Osteoblast (primary cell): ENCODE measurements around the gene MBP. TPM values are rescaled to one million over a fixed set of nuclear protein-coding genes. Genes with fewer than 3 reads are reported as not detected.
A peak's percentile ranks its signal among the peaks of the same experiment; 100 is the strongest.

Source experiments
- DNase-seq: peaks from one replicate; pipeline ENCODE4 v3.0.0; 2011; ENCODE audit warnings: low spot score, mixed read lengths; ENCODE audit not compliant: insufficient read length; ENCODE audit errors: missing footprints
- H2AFZ ChIP-seq: 2 replicates; pipeline ENCODE4 v1.6.0; 2011; ENCODE audit warnings: mild to moderate bottlenecking, low read length
- H3K27ac ChIP-seq: 2 replicates; pipeline ENCODE4 v1.5.1; 2011; ENCODE audit warnings: mild to moderate bottlenecking, low read depth, low read length, moderate library complexity
- H3K27me3 ChIP-seq: 2 replicates; pipeline ENCODE4 v1.6.0; 2012; ENCODE audit warnings: mild to moderate bottlenecking, control low read depth, inconsistent platforms, low read length, moderate library complexity; ENCODE audit not compliant: insufficient read depth
- H3K36me3 ChIP-seq: 2 replicates; pipeline ENCODE4 v1.5.1; 2011; ENCODE audit warnings: mild to moderate bottlenecking, low read length, control low read depth, moderate library complexity; ENCODE audit not compliant: insufficient read depth
- H3K4me1 ChIP-seq: 2 replicates; pipeline ENCODE4 v1.5.1; 2011; ENCODE audit warnings: mild to moderate bottlenecking, low read length, control low read depth, moderate library complexity; ENCODE audit not compliant: insufficient read depth
- H3K4me2 ChIP-seq: 2 replicates; pipeline ENCODE4 v1.6.0; 2011; ENCODE audit warnings: mild to moderate bottlenecking, low read length; ENCODE audit not compliant: insufficient read depth
- H3K4me3 ChIP-seq: fragments of 200-600 bp; sonication (generic); 3 replicates; pipeline ENCODE4 v1.5.1; 2012; ENCODE audit warnings: mild to moderate bottlenecking, low read length, inconsistent platforms; ENCODE audit not compliant: insufficient read depth
- H3K79me2 ChIP-seq: 2 replicates; pipeline ENCODE4 v1.6.0; 2012; ENCODE audit warnings: mild to moderate bottlenecking, low read length, control low read depth, inconsistent platforms; ENCODE audit not compliant: insufficient read depth
- H3K9me3 ChIP-seq: 2 replicates; pipeline ENCODE4 v1.5.1; 2011; ENCODE audit warnings: low read depth, low read length, control low read depth
- H4K20me1 ChIP-seq: 2 replicates; pipeline ENCODE4 v1.6.0; 2012; ENCODE audit warnings: mild to moderate bottlenecking, low read length, control low read depth; ENCODE audit not compliant: insufficient read depth
- CTCF ChIP-seq: IDR thresholded peaks from 2 replicates; pipeline ENCODE4 v1.5.1; 2011; ENCODE audit warnings: mild to moderate bottlenecking, low read depth, low read length, moderate library complexity; ENCODE audit errors: extremely low read depth
- total RNA-seq: library from RNA; depleted of rRNA; stranded (reverse); fragments of >200 nt; gene quantifications from 2 replicates; pipeline ENCODE4 v1.2.3, GENCODE V29; 2012

MBP gene
- total RNA-seq, 1 donor: 2.2 TPM

GRCh38 chr18:77035380-77036187 lies 97.0 kb downstream of the MBP start:
- no peak overlapping the region for H3K4me3 ChIP-seq
- H3K9me3 ChIP-seq: no peaks in the 10 kb centered on the region
- H4K20me1 ChIP-seq: no peaks in the 10 kb centered on the region
- DNase-seq: peak; percentile 84
- H3K27ac ChIP-seq: no peak overlapping the region
- no peak overlapping the region for H2AFZ ChIP-seq
- H3K4me1 ChIP-seq: peaks cover 7% of the 10 kb centered on the region
- no peaks in the 10 kb centered on the region for H3K27me3 ChIP-seq
- H3K79me2 ChIP-seq: no peaks in the 10 kb centered on the region
- TF ChIP-seq CTCF: no peak
- peak overlapping the region; percentile 3 for H3K4me2 ChIP-seq
- no peaks in the 10 kb centered on the region for H3K36me3 ChIP-seq

DNA sequence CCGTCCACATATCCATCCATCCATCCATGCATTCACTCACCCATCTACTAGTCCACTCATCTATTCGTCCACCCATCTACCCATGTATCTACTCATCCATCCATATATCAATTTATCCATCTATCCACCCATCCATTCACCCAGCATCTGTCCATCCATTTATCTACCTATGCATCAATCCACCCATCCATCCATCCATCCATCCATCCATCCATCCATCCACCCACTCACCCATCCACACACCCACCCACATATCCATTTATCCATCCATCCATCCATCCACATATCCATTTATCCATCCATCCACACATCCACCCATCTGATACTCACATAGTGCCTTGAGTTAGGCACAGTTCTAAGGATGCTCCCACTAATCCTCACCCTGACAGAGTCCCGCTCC lies 99.0 kb downstream of the MBP start:
- Histone ChIP-seq H3K4me1 (peaks cover 7% of the 10 kb centered on the region), H3K27ac (no peak overlapping the region), H3K36me3 (no peaks in the 10 kb centered on the region), H3K27me3 (no peaks in the 10 kb centered on the region), H3K4me2 (no peak overlapping the region), H3K9me3 (no peaks in the 10 kb centered on the region), H3K79me2 (no peaks in the 10 kb centered on the region), H2AFZ (no peak overlapping the region), H3K4me3 (no peak overlapping the region), H4K20me1 (no peaks in the 10 kb centered on the region)
- no peak for TF ChIP-seq CTCF
- no peak for DNase-seq

DNA sequence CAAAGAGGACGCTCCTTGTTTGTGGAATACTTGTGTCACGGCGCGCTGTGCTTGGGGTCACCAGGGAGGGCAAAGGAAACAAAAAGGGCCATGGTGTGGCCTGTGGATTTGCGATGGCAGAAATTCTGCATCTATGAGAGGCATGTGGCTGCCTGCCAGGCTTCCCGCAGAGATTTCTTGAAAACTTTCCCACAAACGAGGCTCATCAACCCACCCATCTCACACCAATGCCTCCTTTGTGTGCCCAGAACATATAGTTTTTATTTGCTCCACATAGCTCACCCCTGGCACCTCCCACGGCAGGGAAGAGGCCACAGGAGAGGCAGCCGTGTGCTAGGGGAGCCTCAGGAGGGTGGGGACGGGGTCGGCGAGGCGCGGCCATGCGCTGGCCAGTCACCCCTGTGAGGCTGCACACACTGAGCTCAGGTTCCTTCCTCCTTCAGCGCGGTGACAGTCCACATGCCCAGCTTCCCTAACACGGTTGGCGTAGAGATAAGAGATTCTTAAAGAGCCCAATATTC lies 100.3 kb downstream of the MBP start:
- Histone ChIP-seq H3K9me3 (no peaks in the 10 kb centered on the region), H3K27ac (no peak overlapping the region), H3K4me3 (no peak overlapping the region), H3K27me3 (no peaks in the 10 kb centered on the region), H2AFZ (no peak overlapping the region), H3K79me2 (no peaks in the 10 kb centered on the region), H4K20me1 (no peaks in the 10 kb centered on the region), H3K4me1 (peaks cover 7% of the 10 kb centered on the region), H3K36me3 (no peaks in the 10 kb centered on the region), H3K4me2 (no peak overlapping the region)
- TF ChIP-seq CTCF: no peak
- no peak for DNase-seq

DNA sequence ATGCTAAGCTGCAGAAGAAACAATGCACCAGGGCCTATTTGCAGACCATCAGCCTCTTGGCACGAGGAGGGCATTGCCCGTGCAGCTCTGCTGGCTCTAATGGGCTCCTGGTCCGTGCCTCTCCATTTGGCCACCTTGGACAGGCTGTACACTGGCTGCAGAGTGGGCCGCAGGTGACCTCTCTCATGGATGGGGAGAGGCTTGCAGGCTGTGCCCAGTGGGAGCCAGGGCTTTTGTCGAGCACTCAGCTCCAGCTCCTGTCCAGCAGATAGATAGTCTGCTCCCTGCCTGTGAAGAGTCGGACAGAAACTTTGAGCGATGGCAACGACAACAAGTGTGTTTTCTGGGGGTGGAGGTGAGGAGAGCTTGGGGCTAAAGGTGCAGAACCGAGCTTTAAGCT lies 100.9 kb downstream of the MBP start:
- Histone ChIP-seq H3K9me3 (no peaks in the 10 kb centered on the region), H3K4me2 (no peak overlapping the region), H3K27ac (no peak overlapping the region), H3K27me3 (no peaks in the 10 kb centered on the region), H3K4me3 (no peak overlapping the region), H2AFZ (no peak overlapping the region), H3K79me2 (no peaks in the 10 kb centered on the region), H3K36me3 (no peaks in the 10 kb centered on the region), H4K20me1 (no peaks in the 10 kb centered on the region), H3K4me1 (peaks cover 7% of the 10 kb centered on the region)
- no peak for DNase-seq
- no peak for TF ChIP-seq CTCF
